Measurements from ENCODE around the gene FXR2.

The FXR2 gene

DNA sequence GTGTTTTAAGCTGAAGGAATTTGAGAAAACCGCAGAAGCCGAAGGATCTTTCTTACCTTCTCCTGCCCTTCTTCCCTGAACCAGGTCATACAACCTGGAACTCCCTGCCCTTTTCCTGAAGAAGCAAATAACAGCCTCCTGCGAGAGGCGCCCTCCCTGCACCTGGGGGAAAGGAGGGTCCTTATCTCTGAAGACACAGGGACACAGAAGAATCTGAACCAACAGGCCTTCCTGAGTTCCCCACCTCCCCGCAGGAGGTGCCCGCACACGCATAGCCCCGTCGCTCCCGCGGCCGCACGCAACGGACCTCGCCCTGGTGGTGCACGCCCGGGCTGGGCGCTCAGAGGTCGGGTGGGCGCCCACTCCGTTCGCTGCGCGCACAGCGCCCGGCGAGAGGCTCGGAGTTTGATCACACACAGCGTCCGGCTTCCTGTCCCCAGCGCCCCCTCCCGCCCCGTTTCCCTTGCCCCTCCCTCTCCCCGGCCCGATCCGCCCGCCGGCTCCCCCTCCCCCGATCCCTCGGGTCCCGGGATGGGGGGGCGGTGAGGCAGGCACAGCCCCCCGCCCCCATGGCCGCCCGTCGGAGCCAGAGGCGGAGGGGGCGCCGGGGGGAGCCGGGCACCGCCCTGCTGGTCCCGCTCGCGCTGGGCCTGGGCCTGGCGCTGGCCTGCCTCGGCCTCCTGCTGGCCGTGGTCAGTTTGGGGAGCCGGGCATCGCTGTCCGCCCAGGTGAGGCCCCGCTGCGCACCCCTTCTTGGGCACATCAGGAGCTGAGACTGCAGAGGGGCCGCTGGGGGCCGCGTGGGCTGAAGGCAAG, 65.9 kb downstream of the FXR2 start, which contains the start of gene TNFSF12:
TSS of gene TNFSF12 (plus strand) at position 474 of the 816 bp plus-strand sequence. CDS start at position 570, 96 bp downstream.
- DNase-seq: peak; percentile 69
- H3K9me3 Mint-ChIP-seq: no peaks in the 10 kb centered on the region

DNA sequence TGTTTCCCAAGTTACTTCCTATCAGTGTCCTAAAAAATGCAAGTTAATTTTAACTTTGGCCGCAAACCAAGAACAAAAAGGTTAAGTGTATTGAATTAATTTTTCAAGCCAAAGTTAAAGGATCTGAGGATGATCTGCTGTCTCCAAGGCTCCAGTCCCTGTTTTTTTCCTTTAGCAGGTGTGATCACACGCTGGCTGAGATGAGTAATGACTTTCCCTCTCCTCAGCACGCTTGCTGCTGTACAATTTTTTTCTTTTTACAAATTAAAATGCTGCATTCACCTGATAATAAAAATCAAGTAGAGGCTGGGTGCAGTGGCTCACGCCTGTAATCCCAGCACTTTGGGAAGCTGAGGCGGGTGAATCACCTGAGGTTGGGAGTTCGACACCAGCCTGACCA, 69.8 kb downstream of the FXR2 start:
- H3K27me3 Mint-ChIP-seq (ENCODE audit: low read depth, poor library complexity): peaks cover 57% of the 10 kb centered on the region
- DNase-seq: no peak
- TF ChIP-seq, protein P1, sequence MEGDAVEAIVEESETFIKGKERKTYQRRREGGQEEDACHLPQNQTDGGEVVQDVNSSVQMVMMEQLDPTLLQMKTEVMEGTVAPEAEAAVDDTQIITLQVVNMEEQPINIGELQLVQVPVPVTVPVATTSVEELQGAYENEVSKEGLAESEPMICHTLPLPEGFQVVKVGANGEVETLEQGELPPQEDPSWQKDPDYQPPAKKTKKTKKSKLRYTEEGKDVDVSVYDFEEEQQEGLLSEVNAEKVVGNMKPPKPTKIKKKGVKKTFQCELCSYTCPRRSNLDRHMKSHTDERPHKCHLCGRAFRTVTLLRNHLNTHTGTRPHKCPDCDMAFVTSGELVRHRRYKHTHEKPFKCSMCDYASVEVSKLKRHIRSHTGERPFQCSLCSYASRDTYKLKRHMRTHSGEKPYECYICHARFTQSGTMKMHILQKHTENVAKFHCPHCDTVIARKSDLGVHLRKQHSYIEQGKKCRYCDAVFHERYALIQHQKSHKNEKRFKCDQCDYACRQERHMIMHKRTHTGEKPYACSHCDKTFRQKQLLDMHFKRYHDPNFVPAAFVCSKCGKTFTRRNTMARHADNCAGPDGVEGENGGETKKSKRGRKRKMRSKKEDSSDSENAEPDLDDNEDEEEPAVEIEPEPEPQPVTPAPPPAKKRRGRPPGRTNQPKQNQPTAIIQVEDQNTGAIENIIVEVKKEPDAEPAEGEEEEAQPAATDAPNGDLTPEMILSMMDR (IDR thresholded peaks at IDR 0.05): no peak
- H3K9me3 Mint-ChIP-seq: no peaks in the 10 kb centered on the region
- no peaks in the 10 kb centered on the region for H3K36me3 Mint-ChIP-seq (ENCODE audit: low read depth)
- H3K4me1 Mint-ChIP-seq: peaks cover 12% of the 10 kb centered on the region
- no peak overlapping the region for H3K4me3 Mint-ChIP-seq
- H3K27ac Mint-ChIP-seq: no peak overlapping the region

More for the DNA sequence above, 65.9 kb downstream of the FXR2 start, which contains the start of gene TNFSF12:
- TF ChIP-seq, protein P1 (IDR thresholded peaks at IDR 0.05): no peak
- no peaks in the 10 kb centered on the region for H3K36me3 Mint-ChIP-seq (ENCODE audit: low read depth)
- peaks cover 53% of the 10 kb centered on the region for H3K27me3 Mint-ChIP-seq (ENCODE audit: low read depth, poor library complexity)
- H3K27ac Mint-ChIP-seq: peak within 1 kb of the TSS; percentile 23
- peaks cover 29% of the 10 kb centered on the region for H3K4me1 Mint-ChIP-seq
- peak within 1 kb of the TSS; percentile 77 for H3K4me3 Mint-ChIP-seq

Measured in nephron progenitor cell (in vitro differentiated cells).